NOMO-1 treated with DMSO at 0.1 percent for 48 hours (cell line): ENCODE results near the gene LDLRAD4.

Experiments
- DNase-seq: peaks from one replicate; lab custom pipeline; 2025; ENCODE audit not compliant: unreplicated experiment; lab: John Stamatoyannopoulos, UW

The LDLRAD4 gene

GRCh38 chr18:13302457-13303225 lies 84.1 kb downstream of the LDLRAD4 start:
- DNase-seq: peak; percentile 84

- no peak for DNase-seq
Measured at GRCh38 chr18:13303756-13304364, 85.3 kb downstream of the LDLRAD4 start.

- DNase-seq: no peak
Measured at GRCh38 chr18:13305301-13305700, 86.7 kb downstream of the LDLRAD4 start.

GRCh38 chr18:13306583-13306982 lies 88.0 kb downstream of the LDLRAD4 start:
- DNase-seq: no peak

GRCh38 chr18:13308369-13308768 lies 89.8 kb downstream of the LDLRAD4 start:
- no peak for DNase-seq

GRCh38 chr18:13309031-13309747 lies 90.6 kb downstream of the LDLRAD4 start:
- DNase-seq: no peak

GRCh38 chr18:13309748-13310670 lies 91.4 kb downstream of the LDLRAD4 start:
- no peak for DNase-seq

- no peak for DNase-seq
Measured at GRCh38 chr18:13311193-13311592, 92.6 kb downstream of the LDLRAD4 start.

- DNase-seq: no peak
Measured at GRCh38 chr18:13312515-13312914, 94.0 kb downstream of the LDLRAD4 start.

GRCh38 chr18:13313006-13313686 lies 94.6 kb downstream of the LDLRAD4 start:
- DNase-seq: no peak

GRCh38 chr18:13315000-13315399 lies 96.4 kb downstream of the LDLRAD4 start:
- DNase-seq: no peak

- no peak for DNase-seq
Measured at GRCh38 chr18:13316063-13316462, 97.5 kb downstream of the LDLRAD4 start.

- no peak for DNase-seq
Measured at GRCh38 chr18:13317801-13318200, 99.2 kb downstream of the LDLRAD4 start.

- DNase-seq: no peak
Measured at GRCh38 chr18:13318731-13319501, 100.4 kb downstream of the LDLRAD4 start.

GRCh38 chr18:13319629-13320028 lies 101.1 kb downstream of the LDLRAD4 start:
- DNase-seq: no peak

- DNase-seq: no peak
Measured at GRCh38 chr18:13320096-13320495, 101.5 kb downstream of the LDLRAD4 start.

GRCh38 chr18:13320891-13321425 lies 102.4 kb downstream of the LDLRAD4 start:
- no peak for DNase-seq

- no peak for DNase-seq
Measured at GRCh38 chr18:13321923-13322322, 103.4 kb downstream of the LDLRAD4 start.

- DNase-seq: no peak
Measured at GRCh38 chr18:13323186-13323585, 104.6 kb downstream of the LDLRAD4 start.
